ENCODE data around the gene HRH1. TPM values are rescaled to one million over a fixed set of nuclear protein-coding genes. Genes with fewer than 3 reads are reported as not detected.

HRH1 gene
- total RNA-seq, 4 donors from 2014 or later, result 4.1 to 8.8 (median 4.4) TPM

GRCh38 chr3:11245827-11246662 lies 91.8 kb downstream of the HRH1 start:
- H3K27me3 ChIP-seq, result no peaks in the 10 kb centered on the region
- H3K4me1 ChIP-seq, result peaks cover 0 to 16% (median 8%) of the 10 kb centered on the region in 3 donors
- DNase-seq, result no peak
- TF ChIP-seq, protein P1, sequence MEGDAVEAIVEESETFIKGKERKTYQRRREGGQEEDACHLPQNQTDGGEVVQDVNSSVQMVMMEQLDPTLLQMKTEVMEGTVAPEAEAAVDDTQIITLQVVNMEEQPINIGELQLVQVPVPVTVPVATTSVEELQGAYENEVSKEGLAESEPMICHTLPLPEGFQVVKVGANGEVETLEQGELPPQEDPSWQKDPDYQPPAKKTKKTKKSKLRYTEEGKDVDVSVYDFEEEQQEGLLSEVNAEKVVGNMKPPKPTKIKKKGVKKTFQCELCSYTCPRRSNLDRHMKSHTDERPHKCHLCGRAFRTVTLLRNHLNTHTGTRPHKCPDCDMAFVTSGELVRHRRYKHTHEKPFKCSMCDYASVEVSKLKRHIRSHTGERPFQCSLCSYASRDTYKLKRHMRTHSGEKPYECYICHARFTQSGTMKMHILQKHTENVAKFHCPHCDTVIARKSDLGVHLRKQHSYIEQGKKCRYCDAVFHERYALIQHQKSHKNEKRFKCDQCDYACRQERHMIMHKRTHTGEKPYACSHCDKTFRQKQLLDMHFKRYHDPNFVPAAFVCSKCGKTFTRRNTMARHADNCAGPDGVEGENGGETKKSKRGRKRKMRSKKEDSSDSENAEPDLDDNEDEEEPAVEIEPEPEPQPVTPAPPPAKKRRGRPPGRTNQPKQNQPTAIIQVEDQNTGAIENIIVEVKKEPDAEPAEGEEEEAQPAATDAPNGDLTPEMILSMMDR (IDR thresholded peaks at IDR 0.05), result no peak
- no peak for TF ChIP-seq POLR2A (IDR thresholded peaks at IDR 0.05)
- H3K4me3 ChIP-seq, result no peak overlapping the region
- H3K36me3 ChIP-seq, result no peaks in the 10 kb centered on the region
- H3K9me3 ChIP-seq, result no peaks in the 10 kb centered on the region
- intact Hi-C loops (cut with DNase I), result no loop called here
- H3K27ac ChIP-seq, result no peak overlapping the region
- WGBS, 2 donors, result 64% methylated on average over 6 of the region's 6 CpGs

- Histone ChIP-seq H3K9me3 (no peaks in the 10 kb centered on the region), H3K27ac (no peak overlapping the region), H3K27me3 (no peaks in the 10 kb centered on the region), H3K4me1 (peaks cover 0 to 22% (median 8%) of the 10 kb centered on the region in 3 donors), H3K4me3 (no peak overlapping the region), H3K36me3 (no peaks in the 10 kb centered on the region)
- intact Hi-C loops (cut with DNase I), result no loop called here
- no peak for DNase-seq
- TF ChIP-seq, protein P1 (IDR thresholded peaks at IDR 0.05), result no peak
- WGBS, 2 donors, result 65 to 69% methylated on average over 2 of the region's 2 CpGs
These were observed 92.3 kb downstream of the HRH1 start for GRCh38 chr3:11246663-11246970.

- TF ChIP-seq POLR2A (IDR thresholded peaks at IDR 0.05), result no peak
- TF ChIP-seq, protein P1 (IDR thresholded peaks at IDR 0.05), result no peak
- Histone ChIP-seq H3K36me3 (no peaks in the 10 kb centered on the region), H3K27me3 (no peaks in the 10 kb centered on the region), H3K4me3 (no peak overlapping the region), H3K27ac (no peak overlapping the region), H3K9me3 (no peaks in the 10 kb centered on the region), H3K4me1 (peaks cover 0 to 29% (median 12%) of the 10 kb centered on the region in 3 donors)
- no peak for DNase-seq
- intact Hi-C loops (cut with DNase I), result no loop called here
- 39 to 55% methylated on average over 7 of the region's 8 CpGs for WGBS, 2 donors
These were observed 93.1 kb downstream of the HRH1 start for GRCh38 chr3:11247362-11247761.

GRCh38 chr3:11248596-11248995 lies 94.3 kb downstream of the HRH1 start:
- H3K9me3 ChIP-seq, result peaks cover 0 to 3% (median under 1%) of the 10 kb centered on the region in 3 donors
- TF ChIP-seq POLR2A (IDR thresholded peaks at IDR 0.05), result no peak
- TF ChIP-seq, protein P1 (IDR thresholded peaks at IDR 0.05), result no peak
- no peaks in the 10 kb centered on the region for H3K36me3 ChIP-seq
- WGBS, 2 donors, result 89 to 95% methylated on average over 4 to 6 of the region's 6 CpGs
- H3K27ac ChIP-seq, result no peak overlapping the region
- no peak for DNase-seq
- no peaks in the 10 kb centered on the region for H3K27me3 ChIP-seq
- H3K4me3 ChIP-seq, result no peak overlapping the region
- H3K4me1 ChIP-seq, result peaks cover 0 to 29% (median 12%) of the 10 kb centered on the region in 3 donors
- intact Hi-C loops (cut with DNase I), result no loop called here

DNA sequence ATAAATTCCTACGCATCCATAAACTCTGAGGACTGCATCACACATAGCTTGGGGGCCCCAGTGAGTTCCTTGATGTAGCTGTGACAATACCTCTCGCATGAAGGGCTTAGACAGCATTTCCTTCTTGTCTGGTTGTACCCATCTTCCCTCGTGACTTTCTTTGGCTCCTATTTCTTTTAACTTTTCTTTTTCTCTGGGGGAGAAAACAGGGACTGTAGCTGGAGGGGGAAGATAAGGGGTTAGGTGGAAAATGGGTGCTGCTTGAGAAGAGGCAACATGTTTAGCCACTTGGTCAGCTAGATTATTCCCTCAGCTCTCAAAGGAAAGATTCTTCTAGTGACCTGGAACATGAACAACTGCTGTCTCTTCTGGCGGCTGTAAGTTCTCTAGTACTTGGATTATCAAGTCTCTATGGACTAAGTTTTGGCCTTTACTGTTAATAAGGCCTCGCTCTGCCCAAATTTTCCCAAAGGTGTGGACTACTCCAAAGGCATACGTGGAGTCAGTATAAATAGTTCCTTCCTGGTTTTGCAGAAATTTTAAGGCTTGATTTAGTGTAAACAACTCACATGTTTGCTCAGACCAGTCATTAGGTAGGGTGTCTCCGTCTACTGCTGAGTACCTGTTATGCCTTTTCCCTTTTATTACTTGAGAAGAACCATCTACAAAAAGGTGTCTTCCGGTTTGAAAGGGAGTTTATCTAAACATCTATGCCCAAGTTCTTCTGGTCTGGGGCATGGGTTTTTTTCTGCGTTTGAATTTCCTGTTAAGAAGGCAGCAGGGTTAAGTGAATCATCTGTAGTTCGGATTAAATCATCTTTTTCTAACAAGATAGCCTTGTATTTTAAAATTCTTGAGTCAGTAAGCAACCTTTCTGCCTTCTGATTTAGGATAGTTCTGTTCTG lies 96.9 kb downstream of the HRH1 start:
- Histone ChIP-seq H3K4me3 (no peak overlapping the region), H3K27ac (peak overlapping the region in 2 of 4 donors; percentile 13 to 33), H3K9me3 (peaks cover 0 to 15% (median 12%) of the 10 kb centered on the region in 3 donors), H3K27me3 (no peaks in the 10 kb centered on the region), H3K36me3 (no peaks in the 10 kb centered on the region), H3K4me1 (peaks cover 0 to 36% (median 15%) of the 10 kb centered on the region in 3 donors)
- no peak for DNase-seq
- intact Hi-C loops (cut with DNase I), result no loop called here
- TF ChIP-seq, protein P1 (IDR thresholded peaks at IDR 0.05), result no peak
- no peak for TF ChIP-seq POLR2A (IDR thresholded peaks at IDR 0.05)
- 64 to 72% methylated on average over 10 of the region's 10 CpGs for WGBS, 2 donors

All from esophagus squamous epithelium (tissue), 5 donors.